HepG2 (cell line): ENCODE data around the gene MXRA8. TPM values are rescaled to one million over a fixed set of nuclear protein-coding genes. Genes with fewer than 3 reads are reported as not detected.

Source experiments
- ATAC-seq: fragments of 200-7000 bp; cut with Tn5 transposase; 3 replicates; pipeline ENCODE4 v1.9.1; 2020; ENCODE audit warnings: mild to moderate bottlenecking, moderate library complexity
- BruUV-seq: library from RNA; stranded (reverse); fragments of 400-500 nt; replicated peaks from 2 replicates; lab custom pipeline; 2021; lab: Mats Ljungman, UMichigan
- CTCF ChIA-PET: fragments of 300-600 bp; formaldehyde crosslinking; extraction: SDS; loops from one replicate; lab custom pipeline; 2021; ENCODE audit warnings: low total read pairs, inconsistent platforms, low intra/inter-chr PET ratio; lab: Yijun Ruan, JAX
- POLR2A ChIA-PET: fragments of 350-600 bp; sonication (Branson Sonifier 250); formaldehyde crosslinking; loops from one replicate; lab custom pipeline; 2020; ENCODE audit warnings: antibody characterized with exemption, inconsistent platforms; lab: Yijun Ruan, JAX
- DNase-seq: peaks from one replicate; pipeline ENCODE4 v3.0.0-alpha.2; 2015; ENCODE audit warnings: low spot score
- FAIRE-seq: peaks from 3 replicates; lab custom pipeline; 2011; peaks lifted over from hg19 to GRCh38; lab: Jason Lieb, UNC
- H2AFZ ChIP-seq: one replicate; pipeline ENCODE4 v1.6.1; 2011; ENCODE audit warnings: low read length, inconsistent platforms
- H3K27ac ChIP-seq: fragments of 300-600 bp; 3 replicates; pipeline ENCODE4 v1.8.0; 2011; ENCODE audit warnings: mixed run types, mild to moderate bottlenecking, mixed read lengths, low read length, inconsistent platforms; ENCODE audit not compliant: insufficient read depth; ENCODE audit errors: extremely low read length
- H3K27me3 ChIP-seq, 2 experiments: fragments of 200-600 bp in 1 of 2; 2 replicates in 1 of 2; 3 replicates in 1 of 2; pipeline versions ENCODE4 v1.6.0 to v1.8.0; 2011; ENCODE audit warnings: low read length in 2 of 2, mild to moderate bottlenecking in 2 of 2, moderate library complexity in 2 of 2, inconsistent platforms in 1 of 2; ENCODE audit not compliant: insufficient read depth in 2 of 2, control insufficient read depth in 1 of 2
- H3K36me3 ChIP-seq, 2 experiments: fragments of 200-600 bp in 1 of 2; replicated peaks in 1 of 2; 2 replicates in 1 of 2; 3 replicates in 1 of 2; pipeline versions ENCODE4 v1.5.1 to v1.8.0; 2011; ENCODE audit warnings: low read length in 2 of 2, inconsistent platforms in 1 of 2; ENCODE audit not compliant: insufficient read depth in 2 of 2, control insufficient read depth in 1 of 2
- H3K4me1 ChIP-seq: 2 replicates; pipeline ENCODE4 v1.5.1; 2012; ENCODE audit warnings: low read length, inconsistent platforms; ENCODE audit not compliant: insufficient read depth
- H3K4me2 ChIP-seq: 2 replicates; pipeline ENCODE4 v1.6.0; 2011; ENCODE audit warnings: low read depth, low read length, inconsistent platforms
- H3K4me3 ChIP-seq, 3 experiments: fragments of 200-600 bp in 1 of 3; sonication (generic), shearing (Covaris generic) in 1 of 3; replicated peaks in 1 of 3; 2 replicates each; pipeline ENCODE4 v1.5.1; 2011 to 2016; ENCODE audit warnings: low read length in 3 of 3, inconsistent platforms in 2 of 3, low read depth in 2 of 3, mild to moderate bottlenecking in 2 of 3, control low read depth in 1 of 3, mixed read lengths in 1 of 3; ENCODE audit not compliant: insufficient read depth in 1 of 3
- H3K79me2 ChIP-seq: one replicate; pipeline ENCODE4 v1.6.1; 2011; ENCODE audit warnings: low read length, inconsistent platforms; ENCODE audit not compliant: insufficient read depth
- H3K9ac ChIP-seq: 2 replicates; pipeline ENCODE4 v1.6.0; 2011; ENCODE audit warnings: mild to moderate bottlenecking, low read depth, low read length, inconsistent platforms; ENCODE audit not compliant: insufficient read depth
- H3K9me3 ChIP-seq: 2 replicates; pipeline ENCODE4 v1.5.1; 2012; ENCODE audit warnings: mild to moderate bottlenecking, low read length
- H4K20me1 ChIP-seq: 2 replicates; pipeline ENCODE4 v1.6.0; 2011; ENCODE audit warnings: inconsistent platforms, mild to moderate bottlenecking, low read length, moderate library complexity; ENCODE audit not compliant: insufficient read depth
- PRPF4 ChIP-seq: fragments of 200-400 bp; formaldehyde crosslinking; IDR thresholded peaks from 2 replicates; pipeline ENCODE4 v1.6.1; 2016; ENCODE audit warnings: low read length, low read depth; ENCODE audit not compliant: poor library complexity, severe bottlenecking
- SAP130 ChIP-seq: IDR thresholded peaks from 2 replicates; pipeline ENCODE4 v1.6.1; 2016; ENCODE audit warnings: low read depth
- SMAD1 ChIP-seq: sonication (generic); formaldehyde crosslinking; IDR thresholded peaks from 2 replicates; pipeline ENCODE4 v1.4.0; 2020; ENCODE audit warnings: missing genetic modification reagents, low read depth, mild to moderate bottlenecking, borderline replicate concordance
- SMAD9 ChIP-seq: sonication (generic); formaldehyde crosslinking; IDR thresholded peaks from 2 replicates; pipeline ENCODE4 v1.5.1; 2020; ENCODE audit warnings: mild to moderate bottlenecking, missing genetic modification reagents
- U2AF1 ChIP-seq: fragments of 200-400 bp; formaldehyde crosslinking; optimal IDR thresholded peaks from 2 replicates; pipeline ENCODE3; 2017; ENCODE audit warnings: mild to moderate bottlenecking, low read depth, low read length
- ZBTB33 ChIP-seq: sonication (generic); formaldehyde crosslinking; IDR thresholded peaks from 2 replicates; pipeline ENCODE4 v1.4.0; 2020; ENCODE audit warnings: missing genetic modification reagents
- ZNF549 ChIP-seq: sonication (generic); formaldehyde crosslinking; IDR thresholded peaks from 2 replicates; pipeline ENCODE4 v1.5.0; 2020; ENCODE audit warnings: missing genetic modification reagents
- ZNF777 ChIP-seq: sonication (generic); formaldehyde crosslinking; IDR thresholded peaks from 2 replicates; pipeline ENCODE4 v1.4.0; 2020; ENCODE audit warnings: missing genetic modification reagents
- WGBS: methylation state at CpG from one replicate; pipeline ENCODE4 v1.1.6; 2017; ENCODE audit warnings: low lambda C conversion rate; 5-methylcytosine and 5-hydroxymethylcytosine counted together
- in situ Hi-C: cut with HindIII; loops from 2 replicates; pipeline ENCODE4 v1.10.0; 2017; ENCODE audit warnings: low pct_unique_long_range_greater_than_20kb; ENCODE audit not compliant: extremely low pct_ligation_motif_present
- intact Hi-C: fragments of 100-400 bp; cut with micrococcal nuclease; formaldehyde crosslinking; loops from one replicate; pipeline ENCODE4 v1.10.0; 2022; ENCODE audit not compliant: unreplicated experiment
- polyA plus RNA-seq, 8 experiments: library from polyadenylated mRNA; depleted of rRNA in 3 of 8; stranded (reverse) in 7 of 8; unstranded in 1 of 8; fragments of >200 nt; fragmentation: Illumina TruSeq in 4 of 8; extraction: Trizol in 4 of 8; gene quantifications; 2 replicates each; pipeline versions ENCODE4 v1.2.1 to v1.2.3, GENCODE V29; 2011 to 2016; ENCODE audit warnings: low read depth in 4 of 8, missing spikeins in 1 of 8, mixed read lengths in 1 of 8; ENCODE audit not compliant: insufficient read depth in 1 of 8
- total RNA-seq, 5 experiments: library from RNA; depleted of rRNA; stranded (reverse); fragments of >200 nt; fragmentation: Illumina TruSeq; extraction: Trizol; gene quantifications; 2 replicates each; pipeline ENCODE4 v1.2.3, GENCODE V29; 2016; ENCODE audit warnings: low read depth in 1 of 5
- TF ChIP-seq, protein P1 (sequence below): sonication (generic); formaldehyde crosslinking; IDR thresholded peaks from 2 replicates; pipeline ENCODE4 v1.4.0; 2020; ENCODE audit warnings: missing genetic modification reagents, borderline replicate concordance

Gene MXRA8
- total and polyA plus RNA-seq, 2 of the 13 experiments (the other 11 are each of a cell fraction or from before 2014, with no cell fraction given) = 19.8 to 44.8 TPM

GRCh38 chr1:1319646-1319941 lies 38.8 kb downstream of the MXRA8 start:
- peaks cover 17% of the 10 kb centered on the region for H3K4me1 ChIP-seq
- peaks cover 9 to 36% of the 10 kb centered on the region in 2 experiments; a peak in 4 of 5 replicates for H3K36me3 ChIP-seq
- WGBS = 92% methylated on average over 12 of the region's 13 CpGs
- H2AFZ ChIP-seq = no peak overlapping the region
- CTCF ChIA-PET = no interaction called here
- FAIRE-seq = no peak
- no peak overlapping the region for H3K27ac ChIP-seq
- H3K4me2 ChIP-seq = no peak overlapping the region
- peaks cover 39% of the 10 kb centered on the region for H3K79me2 ChIP-seq
- intact Hi-C loops = no loop called here
- no peak overlapping the region for H3K9ac ChIP-seq
- TF ChIP-seq SAP130 (no peak), PRPF4 (peak; percentile 68), ZNF777 (no peak), SMAD9 (CRISPR knock-in tag) (no peak), SMAD1 (no peak), U2AF1 (no peak), ZBTB33 (CRISPR knock-in tag) (peak; percentile 33; the same call in 1 of the 2 replicates), ZNF549 (CRISPR knock-in tag) (no peak)
- TF ChIP-seq, protein P1, sequence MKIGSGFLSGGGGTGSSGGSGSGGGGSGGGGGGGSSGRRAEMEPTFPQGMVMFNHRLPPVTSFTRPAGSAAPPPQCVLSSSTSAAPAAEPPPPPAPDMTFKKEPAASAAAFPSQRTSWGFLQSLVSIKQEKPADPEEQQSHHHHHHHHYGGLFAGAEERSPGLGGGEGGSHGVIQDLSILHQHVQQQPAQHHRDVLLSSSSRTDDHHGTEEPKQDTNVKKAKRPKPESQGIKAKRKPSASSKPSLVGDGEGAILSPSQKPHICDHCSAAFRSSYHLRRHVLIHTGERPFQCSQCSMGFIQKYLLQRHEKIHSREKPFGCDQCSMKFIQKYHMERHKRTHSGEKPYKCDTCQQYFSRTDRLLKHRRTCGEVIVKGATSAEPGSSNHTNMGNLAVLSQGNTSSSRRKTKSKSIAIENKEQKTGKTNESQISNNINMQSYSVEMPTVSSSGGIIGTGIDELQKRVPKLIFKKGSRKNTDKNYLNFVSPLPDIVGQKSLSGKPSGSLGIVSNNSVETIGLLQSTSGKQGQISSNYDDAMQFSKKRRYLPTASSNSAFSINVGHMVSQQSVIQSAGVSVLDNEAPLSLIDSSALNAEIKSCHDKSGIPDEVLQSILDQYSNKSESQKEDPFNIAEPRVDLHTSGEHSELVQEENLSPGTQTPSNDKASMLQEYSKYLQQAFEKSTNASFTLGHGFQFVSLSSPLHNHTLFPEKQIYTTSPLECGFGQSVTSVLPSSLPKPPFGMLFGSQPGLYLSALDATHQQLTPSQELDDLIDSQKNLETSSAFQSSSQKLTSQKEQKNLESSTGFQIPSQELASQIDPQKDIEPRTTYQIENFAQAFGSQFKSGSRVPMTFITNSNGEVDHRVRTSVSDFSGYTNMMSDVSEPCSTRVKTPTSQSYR (CRISPR knock-in tag) = no peak
- TF ChIP-seq, all 625 proteins: peak for 2
- in situ Hi-C loops = no loop called here
- no peak overlapping the region for H3K4me3 ChIP-seq
- no TSS peak for BruUV-seq
- peaks cover 10% of the 10 kb centered on the region; the same call in 1 of the 2 replicates for H4K20me1 ChIP-seq
- no peaks in the 10 kb centered on the region for H3K27me3 ChIP-seq
- POLR2A ChIA-PET = no interaction called here
- ATAC-seq = no peak
- no peaks in the 10 kb centered on the region for H3K9me3 ChIP-seq
- DNase-seq = no peak
